Natural killer cell treated with Interleukin-12 subunit alpha and Interleukin-12 subunit beta and Interleukin-15 and Interleukin-18, amount 100 ng/mL, for 72 hours (primary cell): Measurements from ENCODE around the gene TCEAL3. TPM values are rescaled to one million over a fixed set of nuclear protein-coding genes. Genes with fewer than 3 reads are reported as not detected.
A peak's percentile ranks its signal among the peaks of the same experiment; 100 is the strongest.
"Not testable (repeated sequence)": the region's sequence is repeated elsewhere in the genome, so short reads cannot be mapped to it uniquely, and the experiment has no call there.

Experiments
- ATAC-seq, 2 donors: fragments of 150-1000 bp; cut with Tn5 transposase in 1 of 2; sonication (Bioruptor Pico), chemical (Tn5 transposase) in 1 of 2; 2 replicates each; pipeline ENCODE4 v1.10.0; 2021
- DNase-seq: peaks from one replicate; pipeline ENCODE4 v3.0.0; 2022; ENCODE audit warnings: low spot score
- H3K27ac Mint-ChIP-seq, 2 donors: 1 replicate in 1 of 2; 2 replicates in 1 of 2; pipeline ENCODE4 v1.8.0; 2022; ENCODE audit warnings: mixed read lengths in 2 of 2, mild to moderate bottlenecking in 1 of 2, moderate library complexity in 1 of 2
- H3K27me3 Mint-ChIP-seq, 2 donors: 1 replicate in 1 of 2; 2 replicates in 1 of 2; pipeline ENCODE4 v1.8.0; 2022; ENCODE audit warnings: mixed read lengths in 2 of 2
- H3K36me3 Mint-ChIP-seq: one replicate; pipeline ENCODE4 v1.8.0; 2022; ENCODE audit warnings: mixed read lengths
- H3K4me1 Mint-ChIP-seq, 2 donors: 1 replicate in 1 of 2; 2 replicates in 1 of 2; pipeline ENCODE4 v1.8.0; 2022; ENCODE audit warnings: low read depth in 2 of 2, mixed read lengths in 2 of 2, mild to moderate bottlenecking in 1 of 2
- H3K4me3 Mint-ChIP-seq: one replicate; pipeline ENCODE4 v1.8.0; 2022; ENCODE audit warnings: mixed read lengths
- H3K9me3 Mint-ChIP-seq: 2 replicates; pipeline ENCODE4 v1.8.0; 2022; ENCODE audit warnings: mixed read lengths
- total RNA-seq, 2 donors: library from RNA; stranded (reverse); gene quantifications; one replicate each; pipeline ENCODE4 v1.2.3, GENCODE V29; 2022

The TCEAL3 gene
- total RNA-seq, 2 donors from 2014 or later = 4.6 to 5.4 TPM

GRCh38 chrX:103595202-103595601 is 12.6 kb upstream of the TCEAL3 start:
- not testable (repeated sequence) for ATAC-seq, H3K4me3 Mint-ChIP-seq, DNase-seq, H3K9me3 Mint-ChIP-seq, H3K36me3 Mint-ChIP-seq, H3K27ac Mint-ChIP-seq, H3K27me3 Mint-ChIP-seq, H3K4me1 Mint-ChIP-seq

- Mint-ChIP-seq H3K27ac (peak overlapping the region in 1 of 2 donors; percentile 35), H3K4me3 (peak overlapping the region; percentile 70), H3K9me3 (no peaks in the 10 kb centered on the region), H3K36me3 (no peaks in the 10 kb centered on the region), H3K4me1 (peaks cover 0 to 6% of the 10 kb centered on the region in 2 donors), H3K27me3 (peaks cover 7 to 23% of the 10 kb centered on the region in 2 donors)
- DNase-seq = no peak
- peak in 1 of 2 donors; percentile 7 for ATAC-seq
These were observed 672 bp downstream of the TCEAL3 start for GRCh38 chrX:103608306-103608963.

DNA sequence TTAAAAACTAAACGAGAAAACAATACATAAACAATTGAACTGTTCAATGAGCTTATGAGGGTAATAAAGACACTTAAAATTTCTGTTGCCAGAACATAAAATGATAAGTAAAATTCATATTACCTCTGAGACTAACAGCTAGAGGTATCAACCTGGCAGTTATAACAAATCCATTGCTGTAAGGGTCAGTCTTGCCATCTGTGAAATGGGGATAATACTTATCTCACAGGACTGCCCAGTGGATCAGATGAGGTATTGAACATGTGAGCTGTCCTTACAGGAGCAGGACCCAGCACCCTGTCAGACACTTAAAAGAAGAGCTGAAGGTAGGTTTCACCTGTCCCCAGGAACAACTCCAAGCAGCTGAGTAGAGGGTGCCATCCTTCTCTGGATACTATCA is 2.5 kb downstream of the TCEAL3 start:
- Mint-ChIP-seq H3K9me3 (no peaks in the 10 kb centered on the region), H3K27me3 (peaks cover 7 to 22% of the 10 kb centered on the region in 2 donors), H3K27ac (no peak overlapping the region), H3K4me3 (no peak overlapping the region), H3K4me1 (peaks cover 0 to 6% of the 10 kb centered on the region in 2 donors), H3K36me3 (no peaks in the 10 kb centered on the region)
- no peak for ATAC-seq
- no peak for DNase-seq

GRCh38 chrX:103613362-103613890 is 5.7 kb downstream of the TCEAL3 start:
- Mint-ChIP-seq H3K4me3 (no peak overlapping the region), H3K27ac (no peak overlapping the region), H3K27me3 (peaks cover 0 to 10% of the 10 kb centered on the region in 2 donors), H3K4me1 (peaks cover 0 to 3% of the 10 kb centered on the region in 2 donors), H3K36me3 (no peaks in the 10 kb centered on the region), H3K9me3 (no peaks in the 10 kb centered on the region)
- no peak for DNase-seq
- no peak for ATAC-seq

- no peaks in the 10 kb centered on the region for H3K36me3 Mint-ChIP-seq
- H3K4me3 Mint-ChIP-seq = no peak overlapping the region
- H3K27me3 Mint-ChIP-seq = peaks cover 0 to 6% of the 10 kb centered on the region in 2 donors
- no peak overlapping the region for H3K27ac Mint-ChIP-seq
- no peaks in the 10 kb centered on the region for H3K4me1 Mint-ChIP-seq
- no peak for ATAC-seq
- DNase-seq = no peak
- H3K9me3 Mint-ChIP-seq = no peaks in the 10 kb centered on the region
These were observed 7.2 kb downstream of the TCEAL3 start for GRCh38 chrX:103614999-103615398.

- Mint-ChIP-seq H3K4me3 (no peak overlapping the region), H3K9me3 (no peaks in the 10 kb centered on the region), H3K4me1 (no peaks in the 10 kb centered on the region), H3K27me3 (peaks cover 0 to 4% of the 10 kb centered on the region in 2 donors), H3K36me3 (no peaks in the 10 kb centered on the region), H3K27ac (no peak overlapping the region)
- no peak for DNase-seq
- no peak for ATAC-seq
These were observed 8.1 kb downstream of the TCEAL3 start for GRCh38 chrX:103615781-103616371.

GRCh38 chrX:103616676-103617186 is 9.0 kb downstream of the TCEAL3 start:
- H3K27ac Mint-ChIP-seq = no peak overlapping the region
- no peak overlapping the region for H3K4me3 Mint-ChIP-seq
- ATAC-seq (no peak), DNase-seq (no peak)
- no peaks in the 10 kb centered on the region for H3K9me3 Mint-ChIP-seq
- no peaks in the 10 kb centered on the region for H3K4me1 Mint-ChIP-seq
- peaks cover 0 to 4% of the 10 kb centered on the region in 2 donors for H3K27me3 Mint-ChIP-seq
- no peaks in the 10 kb centered on the region for H3K36me3 Mint-ChIP-seq

GRCh38 chrX:103624111-103624510 is 16.3 kb downstream of the TCEAL3 start:
- Mint-ChIP-seq H3K27ac (no peak overlapping the region), H3K4me1 (peaks cover 5 to 8% of the 10 kb centered on the region in 2 donors), H3K9me3 (no peaks in the 10 kb centered on the region), H3K4me3 (no peak overlapping the region), H3K27me3 (peaks cover 0 to 6% of the 10 kb centered on the region in 2 donors), H3K36me3 (no peaks in the 10 kb centered on the region)
- no peak for ATAC-seq
- DNase-seq = no peak

- no peak for ATAC-seq
- peaks cover 14 to 17% of the 10 kb centered on the region in 2 donors for H3K4me1 Mint-ChIP-seq
- DNase-seq = no peak
- H3K36me3 Mint-ChIP-seq = no peaks in the 10 kb centered on the region
- no peak overlapping the region for H3K27ac Mint-ChIP-seq
- H3K9me3 Mint-ChIP-seq = no peaks in the 10 kb centered on the region
- H3K27me3 Mint-ChIP-seq = peaks cover 0 to 6% of the 10 kb centered on the region in 2 donors
- H3K4me3 Mint-ChIP-seq = no peak overlapping the region
These were observed 19.1 kb downstream of the TCEAL3 start for GRCh38 chrX:103626855-103627254.

DNA sequence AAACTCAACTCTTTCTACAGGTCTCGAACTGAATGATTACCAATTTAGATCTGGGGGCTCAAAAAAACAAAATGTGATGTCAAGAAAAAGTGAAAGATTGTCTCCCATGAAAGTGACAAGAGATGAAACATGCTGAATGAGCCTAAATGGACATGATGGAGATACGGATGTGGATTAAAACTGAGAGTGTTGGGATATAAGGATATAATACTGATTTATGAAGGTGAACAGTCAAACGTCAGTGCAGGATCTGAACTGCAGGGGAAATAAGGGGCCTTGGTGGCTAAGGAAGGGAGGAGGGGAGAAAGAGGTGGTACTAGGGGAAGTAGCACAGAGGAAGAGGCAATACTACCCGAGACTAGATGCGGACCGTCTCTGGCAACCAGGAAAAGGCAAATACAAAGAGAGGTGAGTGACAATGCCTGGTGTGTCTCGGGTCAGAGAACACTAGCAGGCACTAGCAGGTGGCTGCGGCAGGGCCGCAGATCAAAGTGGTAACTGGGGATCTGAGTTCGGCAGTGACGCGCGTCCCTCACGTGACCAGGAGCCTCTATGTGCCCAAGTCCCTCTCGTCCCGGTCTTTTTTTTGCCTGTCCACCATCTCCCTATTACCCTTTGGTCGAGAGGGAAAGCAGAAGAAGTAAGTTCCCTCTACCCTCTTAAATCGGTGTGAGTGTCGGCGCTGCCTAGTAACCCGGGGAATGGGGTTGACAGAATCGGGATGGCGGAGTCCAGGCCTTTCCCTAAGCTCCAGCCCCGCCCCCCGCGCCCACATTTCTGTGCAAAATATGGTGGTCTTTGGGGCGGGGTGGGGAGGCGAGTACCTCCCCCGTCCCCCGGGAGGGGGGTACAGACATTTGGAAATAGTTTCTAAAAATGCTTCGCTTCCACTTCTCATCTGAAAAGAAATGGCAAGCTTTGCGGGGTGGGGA is 20.9 kb downstream of the TCEAL3 start, which contains the start of gene TCEAL1:
Gene TCEAL1, plus strand, starts transcription at position 590 of the 932 bp plus-strand sequence. CDS start 942 bp downstream, outside the sequence.
- peak within 1 kb of the TSS; percentile 95 for H3K4me3 Mint-ChIP-seq
- peaks cover 14 to 17% of the 10 kb centered on the region in 2 donors for H3K4me1 Mint-ChIP-seq
- ATAC-seq (peak; percentile 52 to 76), DNase-seq (no peak)
- H3K36me3 Mint-ChIP-seq = no peaks in the 10 kb centered on the region
- H3K27me3 Mint-ChIP-seq = peaks cover 0 to 6% of the 10 kb centered on the region in 2 donors
- H3K9me3 Mint-ChIP-seq = no peaks in the 10 kb centered on the region
- peak within 1 kb of the TSS; percentile 11 to 73 for H3K27ac Mint-ChIP-seq

GRCh38 chrX:103629318-103630170 is 21.8 kb downstream of the TCEAL3 start:
- Mint-ChIP-seq H3K27ac (peak overlapping the region; percentile 11 to 73), H3K4me1 (peaks cover 14 to 17% of the 10 kb centered on the region in 2 donors), H3K4me3 (peak overlapping the region; percentile 95), H3K27me3 (peaks cover 0 to 6% of the 10 kb centered on the region in 2 donors), H3K36me3 (no peaks in the 10 kb centered on the region), H3K9me3 (no peaks in the 10 kb centered on the region)
- ATAC-seq = peak; percentile 69 to 71
- DNase-seq = no peak

- H3K4me1 Mint-ChIP-seq = peaks cover 14 to 17% of the 10 kb centered on the region in 2 donors
- H3K36me3 Mint-ChIP-seq = no peaks in the 10 kb centered on the region
- ATAC-seq (no peak), DNase-seq (no peak)
- peaks cover 0 to 6% of the 10 kb centered on the region in 2 donors for H3K27me3 Mint-ChIP-seq
- H3K4me3 Mint-ChIP-seq = peak overlapping the region; percentile 95
- peak overlapping the region; percentile 11 to 73 for H3K27ac Mint-ChIP-seq
- H3K9me3 Mint-ChIP-seq = no peaks in the 10 kb centered on the region
These were observed 22.4 kb downstream of the TCEAL3 start for GRCh38 chrX:103630171-103630511.
